Body of pancreas (tissue), 4 donors: ENCODE data around the gene BIN2. TPM values are rescaled to one million over a fixed set of nuclear protein-coding genes. Genes with fewer than 3 reads are reported as not detected.

ENCODE experiments used
- ATAC-seq: fragments of 150-250 bp; one replicate; pipeline ENCODE4 v1.9.1; 2016
- DNase-seq, 4 donors: peaks; one replicate each; pipeline ENCODE4 v3.0.0-alpha.2; 2019
- H3K27ac ChIP-seq, 4 donors: fragments of 200-600 bp; sonication (generic); 1 replicate in 3 of 4; 2 replicates in 1 of 4; pipeline versions ENCODE4 v1.5.1 to v1.6.1; 2016 to 2019; ENCODE audit warnings: mild to moderate bottlenecking in 1 of 4, mixed read lengths in 1 of 4, moderate library complexity in 1 of 4
- H3K27me3 ChIP-seq, 2 donors: fragments of 200-600 bp; sonication (generic); one replicate each; pipeline ENCODE4 v1.6.0; 2016; ENCODE audit warnings: mild to moderate bottlenecking in 1 of 2
- H3K36me3 ChIP-seq, 2 donors: fragments of 200-600 bp; sonication (generic); replicated peaks in 1 of 2; 2 replicates each; pipeline ENCODE4 v1.5.1; 2016; ENCODE audit warnings: low read depth in 2 of 2; ENCODE audit not compliant: insufficient read depth in 1 of 2
- H3K4me1 ChIP-seq: fragments of 200-600 bp; sonication (generic); one replicate; pipeline ENCODE4 v1.6.0; 2016
- H3K4me3 ChIP-seq, 2 donors: fragments of 200-600 bp; sonication (generic); 1 replicate in 1 of 2; 2 replicates in 1 of 2; pipeline ENCODE4 v1.5.1; 2016 to 2019
- H3K9me3 ChIP-seq, 3 donors: fragments of 200-600 bp; sonication (generic); 1 replicate in 2 of 3; 2 replicates in 1 of 3; pipeline ENCODE4 v1.5.1; 2016
- POLR2A ChIP-seq, 3 donors: fragments of 450-650 bp; IDR thresholded peaks; one replicate each; pipeline ENCODE4 v1.6.1; 2016; ENCODE audit warnings: antibody characterized with exemption in 3 of 3, mild to moderate bottlenecking in 2 of 3
- WGBS, 2 donors: methylation state at CpG; one replicate each; pipeline ENCODE4 v1.1.5; 2017; 5-methylcytosine and 5-hydroxymethylcytosine counted together
- intact Hi-C: fragments of 100-400 bp; cut with DNase I; formaldehyde crosslinking; loops from one replicate; pipeline ENCODE4 v1.15.1; 2023
- total RNA-seq, 2 donors: library from RNA; depleted of rRNA; stranded (reverse); fragments of >200 nt; gene quantifications; one replicate each; pipeline ENCODE4 v1.1.0, GENCODE V29; 2016
- TF ChIP-seq, protein P1 (sequence below), 7 experiments: fragments of 450-650 bp in 4 of 7; fragments of 200-600 bp in 3 of 7; sonication (generic) in 3 of 7; IDR thresholded peaks; one replicate each; pipeline ENCODE4 v1.5.1; 2016 to 2019; ENCODE audit warnings: antibody characterized with exemption in 7 of 7

The BIN2 gene
- total RNA-seq, result 1 to 10 TPM; 1.0 to 1.3 TPM

DNA sequence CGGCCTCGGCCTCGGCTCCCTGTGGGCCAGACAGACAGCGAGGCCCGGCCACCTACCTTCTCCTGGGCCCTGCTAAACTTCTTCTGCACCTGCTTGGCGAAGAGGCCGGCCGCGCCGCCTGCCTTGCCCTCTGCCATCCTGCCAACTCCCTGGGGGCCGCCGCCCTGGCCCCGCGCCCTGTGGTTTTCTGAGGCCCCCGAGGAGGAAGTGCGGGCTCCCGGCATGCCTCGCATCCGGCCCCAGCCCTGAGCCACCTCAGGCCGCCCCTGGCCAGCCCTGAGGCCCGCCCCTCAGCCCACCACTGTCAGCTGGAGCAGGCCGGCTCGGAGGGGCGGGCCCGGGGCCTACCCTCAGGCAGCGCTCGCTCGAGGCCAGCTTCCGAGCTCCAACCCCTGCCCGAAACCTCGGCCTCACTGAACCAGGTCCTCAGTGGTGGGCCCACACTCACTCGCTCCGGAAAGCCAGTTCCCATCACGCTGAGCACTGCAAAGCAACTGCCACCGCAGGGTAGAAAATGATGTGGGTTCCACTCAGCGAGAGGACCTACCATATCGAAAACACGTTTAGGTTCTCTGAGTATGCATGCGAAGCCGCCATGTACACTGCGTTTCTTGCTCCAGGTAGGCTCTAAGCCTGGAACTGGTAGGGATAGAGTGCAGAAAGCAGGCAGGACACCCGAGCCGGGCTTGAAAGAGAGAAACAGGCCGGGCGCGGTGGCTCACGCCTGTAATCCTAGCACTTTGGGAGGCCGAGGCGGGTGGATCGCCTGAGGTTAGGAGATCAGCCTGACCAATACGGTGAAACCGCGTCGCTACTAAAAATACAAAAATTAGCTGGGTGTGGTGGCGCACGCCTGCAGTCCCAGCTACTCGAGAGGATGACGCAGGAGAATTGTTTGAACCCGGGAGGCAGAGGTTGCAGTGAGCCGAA lies at the start of gene BIN2:
Gene BIN2 (minus strand): TSS at position 209 of the 930 bp plus-strand sequence. CDS start 72 bp downstream, at position 137.
- 82 to 93% methylated on average over 40 to 58 of the region's 60 CpGs for WGBS, 2 donors
- no peak within 1 kb of the TSS for H3K4me3 ChIP-seq
- H3K4me1 ChIP-seq, result no peaks in the 10 kb centered on the region
- DNase-seq (peak in 3 of 4 donors; percentile 13 to 40 (median 19)), ATAC-seq (peak; percentile 12)
- H3K36me3 ChIP-seq, result no peaks in the 10 kb centered on the region
- TF ChIP-seq, protein P1, sequence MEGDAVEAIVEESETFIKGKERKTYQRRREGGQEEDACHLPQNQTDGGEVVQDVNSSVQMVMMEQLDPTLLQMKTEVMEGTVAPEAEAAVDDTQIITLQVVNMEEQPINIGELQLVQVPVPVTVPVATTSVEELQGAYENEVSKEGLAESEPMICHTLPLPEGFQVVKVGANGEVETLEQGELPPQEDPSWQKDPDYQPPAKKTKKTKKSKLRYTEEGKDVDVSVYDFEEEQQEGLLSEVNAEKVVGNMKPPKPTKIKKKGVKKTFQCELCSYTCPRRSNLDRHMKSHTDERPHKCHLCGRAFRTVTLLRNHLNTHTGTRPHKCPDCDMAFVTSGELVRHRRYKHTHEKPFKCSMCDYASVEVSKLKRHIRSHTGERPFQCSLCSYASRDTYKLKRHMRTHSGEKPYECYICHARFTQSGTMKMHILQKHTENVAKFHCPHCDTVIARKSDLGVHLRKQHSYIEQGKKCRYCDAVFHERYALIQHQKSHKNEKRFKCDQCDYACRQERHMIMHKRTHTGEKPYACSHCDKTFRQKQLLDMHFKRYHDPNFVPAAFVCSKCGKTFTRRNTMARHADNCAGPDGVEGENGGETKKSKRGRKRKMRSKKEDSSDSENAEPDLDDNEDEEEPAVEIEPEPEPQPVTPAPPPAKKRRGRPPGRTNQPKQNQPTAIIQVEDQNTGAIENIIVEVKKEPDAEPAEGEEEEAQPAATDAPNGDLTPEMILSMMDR (IDR thresholded peaks at IDR 0.05), result no peak
- peak in 1 of 3 donors; percentile 17 for TF ChIP-seq POLR2A (IDR thresholded peaks at IDR 0.05)
- H3K27me3 ChIP-seq, result no peaks in the 10 kb centered on the region
- no peaks in the 10 kb centered on the region for H3K9me3 ChIP-seq
- H3K27ac ChIP-seq, result peak within 1 kb of the TSS in 1 of 4 donors; percentile 57
- intact Hi-C loops, result no loop called here

DNA sequence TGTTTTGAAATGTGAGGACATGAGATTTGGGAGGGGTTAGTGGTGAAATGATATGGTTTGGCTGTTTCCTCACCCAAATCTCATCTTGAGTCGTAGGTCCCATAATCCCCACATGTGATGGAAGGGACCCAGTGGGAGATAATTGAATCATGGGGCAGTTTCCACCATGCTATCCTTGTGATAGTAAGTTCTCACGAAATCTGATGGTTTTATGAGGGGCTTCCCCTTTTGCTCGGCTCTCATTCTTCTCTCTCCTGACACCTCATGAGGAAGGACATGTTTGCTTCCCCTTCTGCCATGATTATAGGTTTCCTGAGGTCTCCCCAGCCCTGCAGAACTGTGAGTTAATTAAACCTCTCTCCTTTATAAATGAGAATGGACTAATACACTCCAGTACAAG lies 49.2 kb upstream of the BIN2 start:
- Histone ChIP-seq H3K36me3 (peaks cover 0 to 3% of the 10 kb centered on the region in 2 donors), H3K4me3 (no peak overlapping the region), H3K27me3 (no peaks in the 10 kb centered on the region), H3K4me1 (peaks cover 11% of the 10 kb centered on the region), H3K27ac (no peak overlapping the region), H3K9me3 (no peaks in the 10 kb centered on the region)
- WGBS, 2 donors, result 78 to 88% methylated on average over 3 of the region's 3 CpGs
- ATAC-seq, result no peak
- intact Hi-C loops, result no loop called here
- TF ChIP-seq POLR2A (IDR thresholded peaks at IDR 0.05), result no peak
- TF ChIP-seq, protein P1 (IDR thresholded peaks at IDR 0.05), result no peak
- no peak for DNase-seq

DNA sequence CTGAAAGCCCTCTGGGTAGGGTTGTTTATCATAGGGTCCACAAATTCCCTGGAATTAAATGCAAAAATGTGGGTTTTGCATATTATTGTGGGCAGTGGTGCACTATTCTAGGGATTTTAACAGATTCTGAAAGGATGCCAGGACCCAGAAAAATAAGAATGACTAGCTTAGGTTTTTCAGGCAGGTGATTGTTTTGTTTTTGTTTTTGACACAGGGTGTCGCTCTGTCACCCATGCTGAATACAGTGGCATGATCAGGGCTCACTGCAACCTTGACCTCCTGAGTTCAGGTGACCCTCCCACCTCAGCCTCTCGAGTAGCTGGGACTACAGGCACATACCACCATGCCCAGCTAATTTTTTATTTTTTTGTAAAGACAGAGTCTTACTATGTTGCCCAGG lies 48.0 kb upstream of the BIN2 start:
- TF ChIP-seq POLR2A (IDR thresholded peaks at IDR 0.05), result no peak
- TF ChIP-seq, protein P1 (IDR thresholded peaks at IDR 0.05), result no peak
- DNase-seq (no peak), ATAC-seq (no peak)
- Histone ChIP-seq H3K27ac (peak overlapping the region; percentile 58 to 75 (median 62)), H3K27me3 (no peaks in the 10 kb centered on the region), H3K9me3 (no peaks in the 10 kb centered on the region), H3K4me3 (no peak overlapping the region), H3K36me3 (peaks cover 0 to 2% of the 10 kb centered on the region in 2 donors), H3K4me1 (peaks cover 11% of the 10 kb centered on the region)
- 73 to 82% methylated on average over 2 of the region's 2 CpGs for WGBS, 2 donors
- intact Hi-C loops, result no loop called here

DNA sequence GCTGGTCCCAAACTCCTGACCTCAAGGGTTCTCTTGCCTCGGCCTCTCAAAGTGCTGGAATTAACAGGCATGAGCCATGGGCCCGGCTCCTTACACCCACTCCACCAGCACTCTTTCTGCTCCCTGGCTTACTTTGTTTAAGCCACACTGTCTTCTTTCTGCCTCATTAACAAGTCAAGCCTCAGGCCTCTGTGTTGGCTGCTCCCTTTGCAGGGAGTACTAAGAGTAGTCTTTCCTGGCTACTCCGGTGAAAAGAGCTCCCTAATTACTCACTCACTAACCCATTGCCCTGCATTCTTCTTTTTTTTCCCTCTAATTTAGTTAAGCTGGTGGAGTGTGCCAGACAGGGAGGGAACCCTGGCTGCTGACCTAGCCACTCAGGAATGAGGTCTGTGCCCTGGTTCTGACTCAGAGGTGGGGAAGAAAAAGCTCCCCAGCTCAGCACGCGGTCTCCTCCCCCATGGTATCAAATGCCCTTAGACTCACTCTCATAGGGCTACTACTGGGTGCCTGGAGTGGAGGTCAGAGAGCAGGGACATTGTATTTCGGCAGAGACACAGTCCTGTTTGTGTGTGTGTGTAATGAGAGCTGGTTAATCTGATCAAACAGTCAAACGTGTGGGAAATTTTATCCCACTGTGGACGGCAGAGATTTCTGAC lies 47.5 kb upstream of the BIN2 start:
- Histone ChIP-seq H3K36me3 (no peaks in the 10 kb centered on the region), H3K4me3 (no peak overlapping the region)
- intact Hi-C loops, result no loop called here

More for the DNA sequence above, 47.5 kb upstream of the BIN2 start:
- no peaks in the 10 kb centered on the region for H3K9me3 ChIP-seq
- DNase-seq (peak; percentile 54 to 81 (median 74)), ATAC-seq (peak; percentile 93)
- H3K4me1 ChIP-seq, result peaks cover 11% of the 10 kb centered on the region
- 49 to 50% methylated on average over 8 of the region's 8 CpGs for WGBS, 2 donors
- H3K27ac ChIP-seq, result peak overlapping the region; percentile 58 to 75 (median 62)
- TF ChIP-seq, protein P1 (IDR thresholded peaks at IDR 0.05), result no peak
- peak in 1 of 3 donors; percentile 22 for TF ChIP-seq POLR2A (IDR thresholded peaks at IDR 0.05)
- H3K27me3 ChIP-seq, result no peaks in the 10 kb centered on the region
